SHP77 (cell line): ENCODE measurements around the gene CACNA1A.
"Not testable (repeated sequence)": the region's sequence is repeated elsewhere in the genome, so short reads cannot be mapped to it uniquely, and the experiment has no call there.

Source experiments
- DNase-seq, 2 experiments: peaks; one replicate each; lab custom pipeline; 2025; lab: John Stamatoyannopoulos, UW

The CACNA1A gene

GRCh38 chr19:13427273-13428051 is 78.8 kb downstream of the CACNA1A start:
- DNase-seq, result no peak

GRCh38 chr19:13425875-13426274 is 80.4 kb downstream of the CACNA1A start:
- not testable (repeated sequence) for DNase-seq

GRCh38 chr19:13425151-13425550 is 81.1 kb downstream of the CACNA1A start:
- DNase-seq, result no peak

GRCh38 chr19:13420780-13421179 is 85.5 kb downstream of the CACNA1A start:
- DNase-seq, result no peak

GRCh38 chr19:13417054-13417453 is 89.2 kb downstream of the CACNA1A start:
- peak in 1 of 2 experiments; percentile 18 for DNase-seq

- DNase-seq, result no peak
Measured at GRCh38 chr19:13411899-13412298, 94.4 kb downstream of the CACNA1A start.

GRCh38 chr19:13410946-13411345 is 95.3 kb downstream of the CACNA1A start:
- no peak for DNase-seq

GRCh38 chr19:13408889-13409518 is 97.3 kb downstream of the CACNA1A start:
- DNase-seq, result no peak

GRCh38 chr19:13404236-13404635 is 102.0 kb downstream of the CACNA1A start:
- DNase-seq, result no peak

- DNase-seq, result peak; percentile 24 to 38
Measured at GRCh38 chr19:13401388-13401787, 104.9 kb downstream of the CACNA1A start.

- DNase-seq, result no peak
Measured at GRCh38 chr19:13400296-13400695, 106.0 kb downstream of the CACNA1A start.

GRCh38 chr19:13399746-13400145 is 106.5 kb downstream of the CACNA1A start:
- DNase-seq, result no peak

- no peak for DNase-seq
Measured at GRCh38 chr19:13398780-13399726, 107.2 kb downstream of the CACNA1A start.

- DNase-seq, result no peak
Measured at GRCh38 chr19:13398182-13398581, 108.1 kb downstream of the CACNA1A start.

- DNase-seq, result no peak
Measured at GRCh38 chr19:13396250-13397080, 109.8 kb downstream of the CACNA1A start.

GRCh38 chr19:13382633-13382938 is 123.7 kb downstream of the CACNA1A start:
- DNase-seq, result no peak

- DNase-seq, result no peak
Measured at GRCh38 chr19:13381827-13382632, 124.2 kb downstream of the CACNA1A start.

GRCh38 chr19:13376537-13376936 is 129.7 kb downstream of the CACNA1A start:
- no peak for DNase-seq

GRCh38 chr19:13373599-13373998 is 132.7 kb downstream of the CACNA1A start:
- no peak for DNase-seq

- DNase-seq, result no peak
Measured at GRCh38 chr19:13370948-13371347, 135.3 kb downstream of the CACNA1A start.
